ENCODE measurements around the gene ACKR1. TPM values are rescaled to one million over a fixed set of nuclear protein-coding genes. Genes with fewer than 3 reads are reported as not detected.
A peak's percentile ranks its signal among the peaks of the same experiment; 100 is the strongest.

Gene ACKR1
- total RNA-seq, 1 donor from 2014 or later: not detected

- Histone ChIP-seq H3K9ac (no peak overlapping the region), H3F3A (ENCODE audit: low read depth) (no peaks in the 10 kb centered on the region), H3K4me1 (peaks cover 20% of the 10 kb centered on the region), H3K4me3 (no peak overlapping the region), H3K79me2 (ENCODE audit: low read depth) (no peaks in the 10 kb centered on the region), H3K9me3 (ENCODE audit: low read depth) (no peaks in the 10 kb centered on the region), H3K36me3 (no peaks in the 10 kb centered on the region), H3K27me3 (peaks cover 44% of the 10 kb centered on the region), H2AFZ (replicated peaks) (no peak overlapping the region), H3K27ac (no peak overlapping the region), H4K20me1 (ENCODE audit: low read depth) (no peaks in the 10 kb centered on the region), H3K4me2 (no peak overlapping the region)
- peak; percentile 73 for DNase-seq (ENCODE audit: low spot score)
- peaks cover 16% of the 10 kb centered on the region for H3K4me1 Mint-ChIP-seq
- H3K4me3 Mint-ChIP-seq: no peak overlapping the region
- H3K36me3 Mint-ChIP-seq: no peaks in the 10 kb centered on the region
- H3K27ac Mint-ChIP-seq: no peak overlapping the region
- no peaks in the 10 kb centered on the region for H3K9me3 Mint-ChIP-seq
- TF ChIP-seq CTCF (IDR thresholded peaks at IDR 0.05) (peak; percentile 99), EZH2phosphoT487 (IDR thresholded peaks at IDR 0.05) (no peak)
- peaks cover 28% of the 10 kb centered on the region for H3K27me3 Mint-ChIP-seq (ENCODE audit: insufficient read depth, low read depth)
These were observed 6.9 kb downstream of the ACKR1 start for GRCh38 chr1:159211331-159212136.

GRCh38 chr1:159212596-159212995 lies 7.9 kb downstream of the ACKR1 start:
- Mint-ChIP-seq H3K27me3 (ENCODE audit: insufficient read depth, low read depth) (peaks cover 31% of the 10 kb centered on the region), H3K36me3 (no peaks in the 10 kb centered on the region), H3K4me3 (no peak overlapping the region), H3K27ac (no peak overlapping the region), H3K4me1 (peaks cover 12% of the 10 kb centered on the region), H3K9me3 (no peaks in the 10 kb centered on the region)
- no peak overlapping the region for H3K4me3 ChIP-seq
- H3K36me3 ChIP-seq: no peaks in the 10 kb centered on the region
- no peak overlapping the region for H3K4me2 ChIP-seq
- TF ChIP-seq CTCF (IDR thresholded peaks at IDR 0.05) (no peak), EZH2phosphoT487 (IDR thresholded peaks at IDR 0.05) (no peak), EZH2 (IDR thresholded peaks at IDR 0.05) (no peak)
- H3K4me1 ChIP-seq: peaks cover 17% of the 10 kb centered on the region
- no peak overlapping the region for H2AFZ ChIP-seq (replicated peaks)
- no peaks in the 10 kb centered on the region for H3F3A ChIP-seq (ENCODE audit: low read depth)
- no peak for DNase-seq (ENCODE audit: low spot score)
- no peak overlapping the region for H3K9ac ChIP-seq
- H3K79me2 ChIP-seq (ENCODE audit: low read depth): no peaks in the 10 kb centered on the region
- H3K27me3 ChIP-seq: peaks cover 52% of the 10 kb centered on the region
- H3K9me3 ChIP-seq (ENCODE audit: low read depth): no peaks in the 10 kb centered on the region
- no peaks in the 10 kb centered on the region for H4K20me1 ChIP-seq (ENCODE audit: low read depth)
- no peak overlapping the region for H3K27ac ChIP-seq

GRCh38 chr1:159214149-159214760 lies 9.6 kb downstream of the ACKR1 start:
- no peaks in the 10 kb centered on the region for H3K9me3 Mint-ChIP-seq
- H3F3A ChIP-seq (ENCODE audit: low read depth): no peaks in the 10 kb centered on the region
- H3K27me3 Mint-ChIP-seq (ENCODE audit: insufficient read depth, low read depth): peaks cover 24% of the 10 kb centered on the region
- no peaks in the 10 kb centered on the region for H3K79me2 ChIP-seq (ENCODE audit: low read depth)
- no peak overlapping the region for H3K4me3 Mint-ChIP-seq
- no peak overlapping the region for H2AFZ ChIP-seq (replicated peaks)
- H3K27ac Mint-ChIP-seq: no peak overlapping the region
- H3K4me3 ChIP-seq: no peak overlapping the region
- H3K9ac ChIP-seq: no peak overlapping the region
- H4K20me1 ChIP-seq (ENCODE audit: low read depth): no peaks in the 10 kb centered on the region
- no peak for TF ChIP-seq EZH2phosphoT487 (IDR thresholded peaks at IDR 0.05)
- peak; percentile 93 for TF ChIP-seq CTCF (IDR thresholded peaks at IDR 0.05)
- no peaks in the 10 kb centered on the region for H3K9me3 ChIP-seq (ENCODE audit: low read depth)
- H3K4me1 ChIP-seq: peaks cover 14% of the 10 kb centered on the region
- H3K27me3 ChIP-seq: peaks cover 66% of the 10 kb centered on the region
- peaks cover 13% of the 10 kb centered on the region for H3K4me1 Mint-ChIP-seq
- DNase-seq (ENCODE audit: low spot score): peak; percentile 66
- no peak overlapping the region for H3K27ac ChIP-seq
- no peaks in the 10 kb centered on the region for H3K36me3 Mint-ChIP-seq
- H3K4me2 ChIP-seq: no peak overlapping the region
- H3K36me3 ChIP-seq: no peaks in the 10 kb centered on the region

All from neural progenitor cell (in vitro differentiated cells).